GM12891 (cell line): ENCODE results near the gene LIPC.

ENCODE experiments used
- POLR2A ChIP-seq: IDR thresholded peaks from 2 replicates; pipeline ENCODE4 v1.6.1; 2011; ENCODE audit warnings: low read depth, low read length, control low read depth
- POLR2AphosphoS5 ChIP-seq: IDR thresholded peaks from 2 replicates; pipeline ENCODE4 v1.6.1; 2011; ENCODE audit warnings: low read depth, low read length, control low read depth
- TAF1 ChIP-seq: IDR thresholded peaks from 2 replicates; pipeline ENCODE4 v1.6.1; 2011; ENCODE audit warnings: low read depth, low read length, control low read depth

- TF ChIP-seq POLR2A (no peak), POLR2AphosphoS5 (no peak), TAF1 (no peak)
Measured at GRCh38 chr15:58522865-58523264, 91.1 kb downstream of the LIPC start.
